ENCODE measurements around the gene ANXA2R. TPM values are rescaled to one million over a fixed set of nuclear protein-coding genes. Genes with fewer than 3 reads are reported as not detected.

Gene ANXA2R
- total and polyA plus RNA-seq, 9 of the 15 experiments (the other 6 are each of a cell fraction or from before 2014, with no cell fraction given), result 2.1 to 4.8 (median 3.4) TPM

- BruUV-seq (replicated peaks), result no TSS peak
- H3K27me3 ChIP-seq (ENCODE audit: control insufficient read depth in 2 of 2, insufficient read depth in 2 of 2, low read length in 2 of 2), result no peaks in the 10 kb centered on the region
- no peaks in the 10 kb centered on the region for H3K9me1 ChIP-seq (ENCODE audit: control insufficient read depth, insufficient read depth, low read length)
- 61% methylated on average over 5 of the region's 5 CpGs for WGBS (ENCODE audit: insufficient coverage, low coverage, missing lambda C conversion rate)
- in situ Hi-C loops (cut with MboI), result no loop called here
- DNase-seq (ENCODE audit: extremely low read depth in 1 of 4, low spot score in 3 of 4), result no peak
- H3K9ac ChIP-seq (ENCODE audit: insufficient read depth in 1 of 2, low read depth in 2 of 2, low read length in 2 of 2), result no peak overlapping the region
- H4K20me1 ChIP-seq (replicated peaks; ENCODE audit: control insufficient read depth, insufficient read depth, low read length), result no peaks in the 10 kb centered on the region
- H3K27ac ChIP-seq (ENCODE audit: extremely low read depth, low read depth, low read length), result no peak overlapping the region
- no peak overlapping the region for H3K4me3 ChIP-seq
- no peak; the same call in 2 of the 3 replicates for ATAC-seq
- TF ChIP-seq, protein P1, sequence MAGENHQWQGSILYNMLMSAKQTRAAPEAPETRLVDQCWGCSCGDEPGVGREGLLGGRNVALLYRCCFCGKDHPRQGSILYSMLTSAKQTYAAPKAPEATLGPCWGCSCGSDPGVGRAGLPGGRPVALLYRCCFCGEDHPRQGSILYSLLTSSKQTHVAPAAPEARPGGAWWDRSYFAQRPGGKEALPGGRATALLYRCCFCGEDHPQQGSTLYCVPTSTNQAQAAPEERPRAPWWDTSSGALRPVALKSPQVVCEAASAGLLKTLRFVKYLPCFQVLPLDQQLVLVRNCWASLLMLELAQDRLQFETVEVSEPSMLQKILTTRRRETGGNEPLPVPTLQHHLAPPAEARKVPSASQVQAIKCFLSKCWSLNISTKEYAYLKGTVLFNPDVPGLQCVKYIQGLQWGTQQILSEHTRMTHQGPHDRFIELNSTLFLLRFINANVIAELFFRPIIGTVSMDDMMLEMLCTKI (IDR thresholded peaks at IDR 0.05; ENCODE audit: partially characterized antibody), result no peak
- ChIA-PET POLR2A (interaction anchor here (1.4 kb wide), 1 partner anchor 14 kb away, joined by 4 read pairs; no protein-coding TSS in a partner anchor), CTCF (ENCODE audit: low intra/inter-chr PET ratio) (interaction anchor here (1.0 kb wide), 1 partner anchor 108 kb away, joined by 3 read pairs; no protein-coding TSS in a partner anchor)
- no peaks in the 10 kb centered on the region for H3K36me3 ChIP-seq (ENCODE audit: control insufficient read depth, insufficient read depth, low read length)
- H2AFZ ChIP-seq (ENCODE audit: low read depth, low read length), result no peak overlapping the region
- peaks cover 0 to 5% of the 10 kb centered on the region in 2 experiments; a peak in 2 of 5 replicates for H3K4me1 ChIP-seq (replicated peaks in 1 of 2; ENCODE audit: control insufficient read depth in 2 of 2, insufficient read depth in 2 of 2, low read length in 2 of 2)
- H3K9me3 ChIP-seq (replicated peaks; ENCODE audit: control insufficient read depth, insufficient read depth, low read depth, low read length), result peaks cover 12% of the 10 kb centered on the region
- intact Hi-C loops (cut with micrococcal nuclease), result no loop called here
- H3K79me2 ChIP-seq (ENCODE audit: control insufficient read depth, insufficient read depth, low read length), result no peaks in the 10 kb centered on the region
- no peak for FAIRE-seq
- H3K4me2 ChIP-seq (ENCODE audit: insufficient read depth, low read length), result no peak overlapping the region
These were observed 23.8 kb downstream of the ANXA2R start for GRCh38 chr5:43016217-43016779.

- ATAC-seq (no peak), DNase-seq (ENCODE audit: extremely low read depth in 1 of 4, low spot score in 3 of 4) (no peak), FAIRE-seq (no peak)
- BruUV-seq (replicated peaks), result no TSS peak
- Histone ChIP-seq H3K4me3 (no peak overlapping the region), H3K79me2 (ENCODE audit: control insufficient read depth, insufficient read depth, low read length) (no peaks in the 10 kb centered on the region), H3K27me3 (ENCODE audit: control insufficient read depth in 2 of 2, insufficient read depth in 2 of 2, low read length in 2 of 2) (no peaks in the 10 kb centered on the region), H2AFZ (ENCODE audit: low read depth, low read length) (no peak overlapping the region), H3K9ac (ENCODE audit: insufficient read depth in 1 of 2, low read depth in 2 of 2, low read length in 2 of 2) (no peak overlapping the region), H3K36me3 (ENCODE audit: control insufficient read depth, insufficient read depth, low read length) (no peaks in the 10 kb centered on the region; the same call in 2 of the 3 replicates), H3K27ac (ENCODE audit: extremely low read depth, low read depth, low read length) (no peak overlapping the region), H3K4me1 (replicated peaks in 1 of 2; ENCODE audit: control insufficient read depth in 2 of 2, insufficient read depth in 2 of 2, low read length in 2 of 2) (peaks cover 11 to 13% of the 10 kb centered on the region in 2 experiments; a peak in 4 of 5 replicates), H3K4me2 (ENCODE audit: insufficient read depth, low read length) (no peak overlapping the region), H3K9me3 (replicated peaks; ENCODE audit: control insufficient read depth, insufficient read depth, low read depth, low read length) (peaks cover 5% of the 10 kb centered on the region), H4K20me1 (replicated peaks; ENCODE audit: control insufficient read depth, insufficient read depth, low read length) (no peaks in the 10 kb centered on the region), H3K9me1 (ENCODE audit: control insufficient read depth, insufficient read depth, low read length) (no peaks in the 10 kb centered on the region)
- ChIA-PET POLR2A (interaction anchor here (1.0 kb wide), 1 partner anchor 9 kb away, joined by 4 read pairs; no protein-coding TSS in a partner anchor), CTCF (ENCODE audit: low intra/inter-chr PET ratio) (no interaction called here)
- intact Hi-C loops (cut with micrococcal nuclease), result no loop called here
- in situ Hi-C loops (cut with MboI), result no loop called here
- TF ChIP-seq TEAD2 (tag; IDR thresholded peaks at IDR 0.05) (no peak), NFRKB (IDR thresholded peaks at IDR 0.05; ENCODE audit: low read depth) (no peak)
- TF ChIP-seq, protein P2, sequence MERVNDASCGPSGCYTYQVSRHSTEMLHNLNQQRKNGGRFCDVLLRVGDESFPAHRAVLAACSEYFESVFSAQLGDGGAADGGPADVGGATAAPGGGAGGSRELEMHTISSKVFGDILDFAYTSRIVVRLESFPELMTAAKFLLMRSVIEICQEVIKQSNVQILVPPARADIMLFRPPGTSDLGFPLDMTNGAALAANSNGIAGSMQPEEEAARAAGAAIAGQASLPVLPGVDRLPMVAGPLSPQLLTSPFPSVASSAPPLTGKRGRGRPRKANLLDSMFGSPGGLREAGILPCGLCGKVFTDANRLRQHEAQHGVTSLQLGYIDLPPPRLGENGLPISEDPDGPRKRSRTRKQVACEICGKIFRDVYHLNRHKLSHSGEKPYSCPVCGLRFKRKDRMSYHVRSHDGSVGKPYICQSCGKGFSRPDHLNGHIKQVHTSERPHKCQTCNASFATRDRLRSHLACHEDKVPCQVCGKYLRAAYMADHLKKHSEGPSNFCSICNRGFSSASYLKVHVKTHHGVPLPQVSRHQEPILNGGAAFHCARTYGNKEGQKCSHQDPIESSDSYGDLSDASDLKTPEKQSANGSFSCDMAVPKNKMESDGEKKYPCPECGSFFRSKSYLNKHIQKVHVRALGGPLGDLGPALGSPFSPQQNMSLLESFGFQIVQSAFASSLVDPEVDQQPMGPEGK (CRISPR knock-in tag; IDR thresholded peaks at IDR 0.05; ENCODE audit: borderline replicate concordance), result no peak
These were observed 25.6 kb downstream of the ANXA2R start for GRCh38 chr5:43014522-43014921.

All from K562 (cell line).